Measurements from ENCODE around the gene MLLT1.

- TF ChIP-seq, protein P1, sequence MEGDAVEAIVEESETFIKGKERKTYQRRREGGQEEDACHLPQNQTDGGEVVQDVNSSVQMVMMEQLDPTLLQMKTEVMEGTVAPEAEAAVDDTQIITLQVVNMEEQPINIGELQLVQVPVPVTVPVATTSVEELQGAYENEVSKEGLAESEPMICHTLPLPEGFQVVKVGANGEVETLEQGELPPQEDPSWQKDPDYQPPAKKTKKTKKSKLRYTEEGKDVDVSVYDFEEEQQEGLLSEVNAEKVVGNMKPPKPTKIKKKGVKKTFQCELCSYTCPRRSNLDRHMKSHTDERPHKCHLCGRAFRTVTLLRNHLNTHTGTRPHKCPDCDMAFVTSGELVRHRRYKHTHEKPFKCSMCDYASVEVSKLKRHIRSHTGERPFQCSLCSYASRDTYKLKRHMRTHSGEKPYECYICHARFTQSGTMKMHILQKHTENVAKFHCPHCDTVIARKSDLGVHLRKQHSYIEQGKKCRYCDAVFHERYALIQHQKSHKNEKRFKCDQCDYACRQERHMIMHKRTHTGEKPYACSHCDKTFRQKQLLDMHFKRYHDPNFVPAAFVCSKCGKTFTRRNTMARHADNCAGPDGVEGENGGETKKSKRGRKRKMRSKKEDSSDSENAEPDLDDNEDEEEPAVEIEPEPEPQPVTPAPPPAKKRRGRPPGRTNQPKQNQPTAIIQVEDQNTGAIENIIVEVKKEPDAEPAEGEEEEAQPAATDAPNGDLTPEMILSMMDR (IDR thresholded peaks at IDR 0.05): no peak
- TF ChIP-seq POLR2A (IDR thresholded peaks at IDR 0.05): no peak
Observed at GRCh38 chr19:6297202-6297601, 17.4 kb upstream of the MLLT1 start.
